A549 (cell line): Measurements from ENCODE around the gene ROBO1. TPM values are rescaled to one million over a fixed set of nuclear protein-coding genes. Genes with fewer than 3 reads are reported as not detected.

Experiments used
- ATAC-seq, 2 experiments: fragments of 200-7000 bp in 1 of 2; fragments of >200 bp in 1 of 2; cut with Nextera tagmentation in 1 of 2; cut with Tn5 transposase in 1 of 2; 3 replicates each; pipeline versions ENCODE4 v1.8.0 to v1.9.1; 2018 to 2020; ENCODE audit warnings: mild to moderate bottlenecking in 1 of 2, moderate library complexity in 1 of 2
- CTCF ChIA-PET: fragments of 300-600 bp; sonication (Branson Sonifier 250); formaldehyde crosslinking; extraction: SDS; loops from one replicate; lab custom pipeline; 2021; ENCODE audit warnings: antibody characterized with exemption, inconsistent platforms; lab: Yijun Ruan, JAX
- POLR2A ChIA-PET: fragments of 350-600 bp; formaldehyde crosslinking; extraction: SDS; loops from one replicate; lab custom pipeline; 2021; ENCODE audit warnings: antibody characterized with exemption, inconsistent platforms; lab: Yijun Ruan, JAX
- DNase-seq, 2 experiments: peaks; one replicate each; pipeline versions ENCODE4 v3.0.0 to v3.0.0-alpha.2; 2011 to 2016; ENCODE audit warnings: low read depth in 1 of 2, low spot score in 1 of 2
- FAIRE-seq: peaks from 2 replicates; lab custom pipeline; 2011; peaks lifted over from hg19 to GRCh38; lab: Jason Lieb, UNC
- H3K27ac ChIP-seq, 2 experiments: fragments of >200 bp; sonication (Bioruptor Twin); formaldehyde crosslinking; 3 replicates each; pipeline ENCODE4 v1.5.1; 2016 to 2017
- H3K4me1 ChIP-seq: fragments of >200 bp; sonication (Bioruptor Twin); formaldehyde crosslinking; 3 replicates; pipeline ENCODE4 v1.6.1; 2016
- H3K4me2 ChIP-seq: fragments of >200 bp; sonication (Bioruptor Twin); formaldehyde crosslinking; 3 replicates; pipeline ENCODE4 v1.6.1; 2016
- H3K4me3 ChIP-seq: fragments of >200 bp; sonication (Bioruptor Twin); formaldehyde crosslinking; 3 replicates; pipeline ENCODE4 v1.5.1; 2016
- H3K9me3 ChIP-seq: fragments of >200 bp; sonication (Bioruptor Twin); formaldehyde crosslinking; 3 replicates; pipeline ENCODE4 v1.6.1; 2016
- CBX2 ChIP-seq: fragments of 200-600 bp; sonication (generic); IDR thresholded peaks from 2 replicates; pipeline ENCODE4 v1.6.1; 2016; ENCODE audit warnings: low read depth, mild to moderate bottlenecking, borderline replicate concordance
- CHD4 ChIP-seq: fragments of 200-600 bp; sonication (generic); IDR thresholded peaks from 2 replicates; pipeline ENCODE4 v1.6.1; 2016; ENCODE audit warnings: antibody characterized with exemption, mild to moderate bottlenecking, borderline replicate concordance
- CTCF ChIP-seq: fragments of >200 bp; sonication (Bioruptor Twin); formaldehyde crosslinking; IDR thresholded peaks from 3 replicates; pipeline ENCODE4 v1.5.1; 2016
- E2F6 ChIP-seq: IDR thresholded peaks from 2 replicates; pipeline ENCODE4 v1.6.1; 2012; ENCODE audit warnings: low read depth, borderline replicate concordance
- FOSB ChIP-seq: fragments of 250-450 bp; sonication (Bioruptor Pico); IDR thresholded peaks from 2 replicates; pipeline ENCODE4 v1.5.0; 2020; ENCODE audit warnings: mild to moderate bottlenecking, moderate library complexity
- FOSL2 ChIP-seq, 2 experiments: fragments of 450-650 bp in 1 of 2; fragments of >200 bp in 1 of 2; sonication (Bioruptor Twin) in 1 of 2; formaldehyde crosslinking; IDR thresholded peaks; 2 replicates each; pipeline versions ENCODE4 v1.5.0 to v1.6.1; 2016 to 2020; ENCODE audit warnings: mild to moderate bottlenecking in 1 of 2, moderate library complexity in 1 of 2
- FOXS1 ChIP-seq: fragments of 250-450 bp; sonication (Bioruptor Pico); IDR thresholded peaks from 2 replicates; pipeline ENCODE4 v1.5.0; 2020; ENCODE audit warnings: mild to moderate bottlenecking, moderate library complexity
- HOXB13 ChIP-seq: fragments of 250-450 bp; sonication (Bioruptor Pico); IDR thresholded peaks from 2 replicates; pipeline ENCODE4 v1.5.0; 2020; ENCODE audit warnings: low read depth, mild to moderate bottlenecking, moderate library complexity
- HOXB5 ChIP-seq: fragments of 250-450 bp; sonication (Bioruptor Pico); IDR thresholded peaks from 2 replicates; pipeline ENCODE4 v1.5.0; 2020; ENCODE audit warnings: mild to moderate bottlenecking, moderate library complexity
- JUN ChIP-seq, 2 experiments: fragments of >200 bp; sonication (Bioruptor Twin); formaldehyde crosslinking; IDR thresholded peaks; 2 replicates in 1 of 2; 3 replicates in 1 of 2; pipeline ENCODE4 v1.6.1; 2016 to 2017
- KDM1A ChIP-seq: fragments of 200-600 bp; sonication (generic); IDR thresholded peaks from 2 replicates; pipeline ENCODE4 v1.6.1; 2016; ENCODE audit warnings: low read depth, mild to moderate bottlenecking
- KDM5A ChIP-seq: fragments of 200-600 bp; sonication (generic); IDR thresholded peaks from 2 replicates; pipeline ENCODE4 v1.6.1; 2016; ENCODE audit warnings: antibody characterized with exemption, mild to moderate bottlenecking
- PBX3 ChIP-seq: IDR thresholded peaks from 2 replicates; pipeline ENCODE4 v1.6.1; 2012
- PHF8 ChIP-seq: fragments of 200-600 bp; sonication (generic); IDR thresholded peaks from 2 replicates; pipeline ENCODE4 v1.6.1; 2016; ENCODE audit warnings: low read depth, mild to moderate bottlenecking, antibody characterized with exemption, moderate library complexity, borderline replicate concordance
- POLR2A ChIP-seq: IDR thresholded peaks from 2 replicates; pipeline ENCODE4 v1.6.1; 2012; ENCODE audit warnings: mild to moderate bottlenecking, low read length
- RCOR1 ChIP-seq: fragments of 150-350 bp; IDR thresholded peaks from 2 replicates; pipeline ENCODE4 v1.6.1; 2014; ENCODE audit warnings: antibody characterized with exemption, low read length, low read depth
- RFX5 ChIP-seq: fragments of 450-650 bp; IDR thresholded peaks from 2 replicates; pipeline ENCODE4 v1.7.1; 2014; ENCODE audit warnings: antibody characterized with exemption, mild to moderate bottlenecking, moderate library complexity
- RNF2 ChIP-seq: fragments of 200-600 bp; sonication (generic); IDR thresholded peaks from 2 replicates; pipeline ENCODE4 v1.6.1; 2016; ENCODE audit warnings: low read depth, mild to moderate bottlenecking, antibody characterized with exemption, moderate library complexity, borderline replicate concordance
- USF2 ChIP-seq: fragments of 450-650 bp; IDR thresholded peaks from 2 replicates; pipeline ENCODE4 v1.6.1; 2014; ENCODE audit warnings: antibody characterized with exemption
- ZSCAN20 ChIP-seq: fragments of 250-450 bp; sonication (Bioruptor Pico); IDR thresholded peaks from 2 replicates; pipeline ENCODE4 v1.8.0; 2022; ENCODE audit warnings: mild to moderate bottlenecking, moderate library complexity
- WGBS: methylation state at CpG from one replicate; pipeline ENCODE4 v1.1.6; 2017; ENCODE audit errors: missing lambda C conversion rate; 5-methylcytosine and 5-hydroxymethylcytosine counted together
- polyA plus RNA-seq, 4 experiments: library from polyadenylated mRNA; depleted of rRNA in 3 of 4; stranded (reverse); fragments of >200 nt; fragmentation: RNase III in 1 of 4; extraction: RNeasy Plus Mini Kit Qiagen cat#74134 plus additional on column Dnase treatment in 1 of 4; gene quantifications; 2 replicates in 3 of 4; 3 replicates in 1 of 4; pipeline ENCODE4 v1.2.3, GENCODE V29; 2011 to 2017

ROBO1 gene
- polyA plus RNA-seq, 2 of the 4 experiments (the other 2 are of a cell fraction), result 25.3 to 35.6 TPM

- no peak overlapping the region for H3K27ac ChIP-seq
- FAIRE-seq (no peak), ATAC-seq (no peak), DNase-seq (no peak)
- no peaks in the 10 kb centered on the region for H3K9me3 ChIP-seq
- CTCF ChIA-PET, result no interaction called here
- POLR2A ChIA-PET, result no interaction called here
- no peak for TF ChIP-seq KDM5A
- no peak for TF ChIP-seq FOSB
- no peak for TF ChIP-seq CTCF
- no peak for TF ChIP-seq RFX5
- TF ChIP-seq CBX2, result no peak
- no peak for TF ChIP-seq RNF2
- TF ChIP-seq E2F6, result no peak
- TF ChIP-seq KDM1A, result no peak
- TF ChIP-seq PBX3, result no peak
- no peak for TF ChIP-seq RCOR1
- no peak for TF ChIP-seq HOXB13 (CRISPR knock-in tag)
- TF ChIP-seq HOXB5 (CRISPR knock-in tag), result no peak
- no peak for TF ChIP-seq CHD4
- no peak for TF ChIP-seq FOSL2 (IDR thresholded peaks at IDR 0.05)
- TF ChIP-seq FOSL2 (CRISPR knock-in tag; IDR thresholded peaks at IDR 0.05), result no peak
- no peak for TF ChIP-seq USF2
- TF ChIP-seq PHF8, result no peak
- no peaks in the 10 kb centered on the region for H3K4me1 ChIP-seq
- H3K4me2 ChIP-seq, result no peak overlapping the region
- 70% methylated on average over 6 of the region's 6 CpGs for WGBS
- H3K4me3 ChIP-seq, result no peak overlapping the region
These were observed 1156.5 kb downstream of the ROBO1 start for GRCh38 chr3:78611278-78611677.

GRCh38 chr3:78610462-78611125, 1157.2 kb downstream of the ROBO1 start:
- Histone ChIP-seq H3K4me1 (no peaks in the 10 kb centered on the region), H3K27ac (no peak overlapping the region), H3K4me2 (no peak overlapping the region), H3K9me3 (no peaks in the 10 kb centered on the region), H3K4me3 (no peak overlapping the region)
- CTCF ChIA-PET, result no interaction called here
- 24% methylated on average over 3 of the region's 3 CpGs for WGBS
- no peak for FAIRE-seq
- TF ChIP-seq HOXB5 (CRISPR knock-in tag), result no peak
- TF ChIP-seq POLR2A, result no peak
- ATAC-seq, result no peak
- POLR2A ChIA-PET, result no interaction called here
- no peak for DNase-seq

GRCh38 chr3:78606756-78607155, 1161.0 kb downstream of the ROBO1 start:
- ATAC-seq, result no peak
- WGBS, result 62% methylated on average over 7 of the region's 7 CpGs
- POLR2A ChIA-PET, result no interaction called here
- Histone ChIP-seq H3K9me3 (no peaks in the 10 kb centered on the region), H3K4me1 (no peaks in the 10 kb centered on the region), H3K4me3 (no peak overlapping the region), H3K4me2 (no peak overlapping the region), H3K27ac (no peak overlapping the region)
- no peak for DNase-seq
- no peak for FAIRE-seq
- TF ChIP-seq ZSCAN20 (CRISPR knock-in tag) (no peak), JUN (IDR thresholded peaks at IDR 0.05) (no peak), FOXS1 (no peak), CTCF (no peak)
- TF ChIP-seq, all 56 proteins: peak for 0
- CTCF ChIA-PET, result no interaction called here
